Measurements from ENCODE around the gene TMEM116.
"Not testable (repeated sequence)": the region's sequence is repeated elsewhere in the genome, so short reads cannot be mapped to it uniquely, and the experiment has no call there.

The TMEM116 gene

DNA sequence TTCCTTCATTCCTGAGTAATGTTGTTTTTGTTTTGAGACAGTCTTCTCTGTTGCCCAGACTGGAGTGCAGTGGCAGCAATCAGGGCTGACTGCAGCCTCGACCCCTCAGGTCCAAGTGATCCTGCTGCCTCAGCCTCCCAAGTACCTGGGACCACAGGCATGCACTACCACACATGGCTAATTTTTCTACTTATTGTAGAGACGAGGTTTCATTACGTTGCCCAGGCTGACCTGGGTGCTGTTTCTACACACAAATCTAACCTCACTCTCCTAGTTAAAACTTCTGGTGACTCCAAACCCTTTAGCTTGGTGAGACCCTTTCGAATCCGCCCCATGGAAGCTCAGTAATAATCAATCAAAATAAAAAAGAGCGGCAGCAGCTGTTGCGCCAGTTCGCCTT is 1.3 kb downstream of the TMEM116 start:
- no peak for DNase-seq (ENCODE audit: low read depth)
- no peak for TF ChIP-seq POLR2A (IDR thresholded peaks at IDR 0.05; ENCODE audit: extremely low read depth, insufficient read length)
- TF ChIP-seq CTCF (IDR thresholded peaks at IDR 0.05; ENCODE audit: low read depth, low read length) = no peak
- no peak for TF ChIP-seq MYC (IDR thresholded peaks at IDR 0.05; ENCODE audit: low read depth, low read length)
- no peak for TF ChIP-seq MAX (IDR thresholded peaks at IDR 0.05; ENCODE audit: low read depth, low read length)
- H3K4me3 ChIP-seq (ENCODE audit: low read depth, low read length) = peak overlapping the region; percentile 81

- H3K4me3 ChIP-seq (ENCODE audit: low read depth, low read length) = peak overlapping the region; percentile 81
- TF ChIP-seq MYC (IDR thresholded peaks at IDR 0.05; ENCODE audit: low read depth, low read length) = no peak
- no peak for TF ChIP-seq CTCF (IDR thresholded peaks at IDR 0.05; ENCODE audit: low read depth, low read length)
- no peak for TF ChIP-seq POLR2A (IDR thresholded peaks at IDR 0.05; ENCODE audit: extremely low read depth, insufficient read length)
- no peak for TF ChIP-seq MAX (IDR thresholded peaks at IDR 0.05; ENCODE audit: low read depth, low read length)
- no peak for DNase-seq (ENCODE audit: low read depth)
Observed at GRCh38 chr12:112010415-112011344, 2.3 kb downstream of the TMEM116 start.

DNA sequence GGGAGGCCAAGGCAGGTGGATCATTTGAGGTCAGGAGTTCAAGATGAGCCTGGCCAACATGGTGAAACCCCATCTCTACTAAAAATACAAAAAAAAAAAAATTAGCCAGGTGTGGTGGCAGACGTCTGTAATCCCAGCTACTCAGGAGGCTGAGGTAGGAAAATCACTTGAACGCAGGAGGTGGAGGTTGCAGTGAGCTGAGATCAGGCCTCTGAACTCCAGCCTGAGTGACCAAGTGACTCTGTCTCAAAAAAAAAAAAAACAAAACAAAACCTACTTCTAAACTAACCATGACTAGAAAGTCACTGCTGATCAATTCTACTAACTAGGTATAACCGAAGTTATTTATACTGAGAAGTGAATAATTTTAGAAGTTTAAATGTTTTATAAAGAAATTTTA is 3.4 kb downstream of the TMEM116 start:
- DNase-seq (ENCODE audit: low read depth) = not testable (repeated sequence)

GRCh38 chr12:112008918-112009317 is 4.0 kb downstream of the TMEM116 start:
- DNase-seq (ENCODE audit: low read depth) = no peak
- no peak overlapping the region for H3K4me3 ChIP-seq (ENCODE audit: low read depth, low read length)
- TF ChIP-seq MYC (IDR thresholded peaks at IDR 0.05; ENCODE audit: low read depth, low read length) (no peak), POLR2A (IDR thresholded peaks at IDR 0.05; ENCODE audit: extremely low read depth, insufficient read length) (no peak), MAX (IDR thresholded peaks at IDR 0.05; ENCODE audit: low read depth, low read length) (no peak), CTCF (IDR thresholded peaks at IDR 0.05; ENCODE audit: low read depth, low read length) (no peak)

More for the DNA sequence above, 3.4 kb downstream of the TMEM116 start:
- H3K4me3 ChIP-seq (ENCODE audit: low read depth, low read length) = not testable (repeated sequence)

DNA sequence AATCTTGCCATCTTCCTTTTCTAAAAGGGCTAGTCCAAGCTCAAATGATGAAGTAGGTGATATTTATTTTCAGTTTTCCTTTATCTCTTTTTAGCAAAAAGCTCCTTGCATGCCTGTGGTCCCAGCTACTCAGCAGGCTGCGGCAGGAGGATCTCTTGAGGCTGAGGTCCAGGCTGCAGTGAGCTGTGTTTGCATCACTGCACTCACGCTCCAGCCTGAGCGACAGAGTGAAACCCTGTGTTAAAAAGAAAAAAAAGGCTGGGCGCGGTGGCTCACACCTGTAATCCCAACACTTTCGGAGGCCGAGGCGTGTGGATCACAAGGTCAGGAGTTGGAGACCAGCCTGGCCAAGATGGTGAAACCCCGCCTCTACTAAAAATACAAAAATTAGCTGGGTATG is 5.0 kb downstream of the TMEM116 start:
- H3K4me3 ChIP-seq (ENCODE audit: low read depth, low read length) = no peak overlapping the region
- TF ChIP-seq POLR2A (IDR thresholded peaks at IDR 0.05; ENCODE audit: extremely low read depth, insufficient read length) (no peak), CTCF (IDR thresholded peaks at IDR 0.05; ENCODE audit: low read depth, low read length) (no peak), MYC (IDR thresholded peaks at IDR 0.05; ENCODE audit: low read depth, low read length) (no peak), MAX (IDR thresholded peaks at IDR 0.05; ENCODE audit: low read depth, low read length) (no peak)
- DNase-seq (ENCODE audit: low read depth) = peak; percentile 49

- H3K4me3 ChIP-seq (ENCODE audit: low read depth, low read length) = peak overlapping the region; percentile 21
- DNase-seq (ENCODE audit: low read depth) = peak; percentile 46
- TF ChIP-seq CTCF (IDR thresholded peaks at IDR 0.05; ENCODE audit: low read depth, low read length) (no peak), MAX (IDR thresholded peaks at IDR 0.05; ENCODE audit: low read depth, low read length) (no peak), POLR2A (IDR thresholded peaks at IDR 0.05; ENCODE audit: extremely low read depth, insufficient read length) (no peak), MYC (IDR thresholded peaks at IDR 0.05; ENCODE audit: low read depth, low read length) (no peak)
Observed at GRCh38 chr12:112005419-112006395, 7.3 kb downstream of the TMEM116 start.

Data from NB4 (cell line).